OCI-LY1 (cell line): ENCODE measurements around the gene LSAMP.

ENCODE experiments used
- H2AFZ ChIP-seq: fragments of 200-600 bp; sonication (generic), shearing (Covaris generic); 2 replicates; pipeline ENCODE4 v1.6.0; 2014; ENCODE audit warnings: antibody characterized with exemption, mild to moderate bottlenecking, low read length
- H3F3A ChIP-seq: fragments of 200-600 bp; sonication (generic), shearing (Covaris generic); 2 replicates; pipeline ENCODE4 v1.6.0; 2014; ENCODE audit warnings: mild to moderate bottlenecking, antibody characterized with exemption, low read length, moderate library complexity; ENCODE audit not compliant: insufficient read depth
- H3K27ac ChIP-seq: fragments of 200-600 bp; sonication (generic); 2 replicates; pipeline ENCODE4 v1.5.1; 2014; ENCODE audit warnings: low read length, mixed run types, mild to moderate bottlenecking, low read depth; ENCODE audit not compliant: poor library complexity, severe bottlenecking
- H3K27me3 ChIP-seq: fragments of 200-600 bp; sonication (generic); 2 replicates; pipeline ENCODE4 v1.6.0; 2014; ENCODE audit warnings: antibody characterized with exemption, mild to moderate bottlenecking, low read length, moderate library complexity; ENCODE audit not compliant: insufficient read depth
- H3K36me3 ChIP-seq: fragments of 200-600 bp; sonication (generic); 2 replicates; pipeline ENCODE4 v1.6.1; 2014; ENCODE audit warnings: mild to moderate bottlenecking, antibody characterized with exemption, low read length, moderate library complexity, mixed read lengths; ENCODE audit not compliant: insufficient read depth
- H3K4me1 ChIP-seq: fragments of 200-600 bp; sonication (generic); 2 replicates; pipeline ENCODE4 v1.5.1; 2014; ENCODE audit warnings: mild to moderate bottlenecking, low read length, moderate library complexity; ENCODE audit not compliant: insufficient read depth, severe bottlenecking
- H3K4me2 ChIP-seq: fragments of 200-600 bp; sonication (generic), shearing (Covaris generic); 2 replicates; pipeline ENCODE4 v1.6.1; 2014; ENCODE audit warnings: low read length
- H3K4me3 ChIP-seq: fragments of 200-600 bp; sonication (generic); 2 replicates; pipeline ENCODE4 v1.5.1; 2014; ENCODE audit warnings: low read length, low read depth, mild to moderate bottlenecking, mixed read lengths; ENCODE audit not compliant: poor library complexity, severe bottlenecking
- H3K79me2 ChIP-seq: fragments of 200-600 bp; shearing (Covaris generic); 2 replicates; pipeline ENCODE4 v1.6.1; 2016; ENCODE audit warnings: mixed run types, low read length, mixed read lengths; ENCODE audit not compliant: insufficient read depth
- H3K9ac ChIP-seq: fragments of 200-600 bp; sonication (generic), shearing (Covaris generic); 2 replicates; pipeline ENCODE4 v1.6.1; 2014; ENCODE audit warnings: mild to moderate bottlenecking, low read length, mixed read lengths
- H3K9me2 ChIP-seq: fragments of 200-600 bp; sonication (generic), shearing (Covaris generic); 2 replicates; pipeline ENCODE4 v1.6.1; 2014; ENCODE audit warnings: low read depth, mild to moderate bottlenecking, low read length, mixed read lengths
- H3K9me3 ChIP-seq: fragments of 200-600 bp; shearing (Covaris generic); 2 replicates; pipeline ENCODE4 v1.6.1; 2014; ENCODE audit warnings: low read length, mixed read lengths
- H4K20me1 ChIP-seq: fragments of 200-600 bp; sonication (generic), shearing (Covaris generic); 2 replicates; pipeline ENCODE4 v1.6.0; 2016; ENCODE audit warnings: mild to moderate bottlenecking, low read length; ENCODE audit not compliant: insufficient read depth
- CTCF ChIP-seq: fragments of 200-600 bp; sonication (generic), shearing (Covaris generic); IDR thresholded peaks from 2 replicates; pipeline ENCODE4 v1.5.1; 2017; ENCODE audit warnings: mild to moderate bottlenecking, antibody characterized with exemption, low read length, moderate library complexity, mixed read lengths
- EZH2 ChIP-seq: fragments of 200-600 bp; sonication (generic), shearing (Covaris generic); IDR thresholded peaks from 2 replicates; pipeline ENCODE4 v1.8.0; 2017; ENCODE audit warnings: borderline replicate concordance, mixed run types, mild to moderate bottlenecking, antibody characterized with exemption, low read length, moderate library complexity, mixed read lengths

The LSAMP gene

GRCh38 chr3:115843206-115843605 is 602.1 kb downstream of the LSAMP start:
- Histone ChIP-seq H4K20me1 (no peaks in the 10 kb centered on the region), H3K27me3 (no peaks in the 10 kb centered on the region), H3K79me2 (no peaks in the 10 kb centered on the region), H3K4me2 (no peak overlapping the region), H3K4me3 (no peak overlapping the region), H3K27ac (no peak overlapping the region), H3K9me2 (no peaks in the 10 kb centered on the region), H3K9ac (no peak overlapping the region), H3K9me3 (no peaks in the 10 kb centered on the region), H3F3A (no peaks in the 10 kb centered on the region), H3K36me3 (no peaks in the 10 kb centered on the region), H3K4me1 (no peaks in the 10 kb centered on the region), H2AFZ (no peak overlapping the region)
- no peak for TF ChIP-seq EZH2
- no peak for TF ChIP-seq CTCF

- Histone ChIP-seq H3K4me3 (no peak overlapping the region), H3K27ac (no peak overlapping the region)
Measured at GRCh38 chr3:115839246-115839645, 606.0 kb downstream of the LSAMP start.

GRCh38 chr3:115838786-115839185 is 606.5 kb downstream of the LSAMP start:
- TF ChIP-seq CTCF (no peak), EZH2 (no peak)
- Histone ChIP-seq H3K27ac (no peak overlapping the region), H3K27me3 (no peaks in the 10 kb centered on the region), H3K4me3 (no peak overlapping the region), H4K20me1 (no peaks in the 10 kb centered on the region), H3K9ac (no peak overlapping the region), H3K4me2 (no peak overlapping the region), H3K9me2 (no peaks in the 10 kb centered on the region), H3K9me3 (no peaks in the 10 kb centered on the region), H3K4me1 (no peaks in the 10 kb centered on the region), H2AFZ (no peak overlapping the region), H3K36me3 (no peaks in the 10 kb centered on the region), H3F3A (no peaks in the 10 kb centered on the region), H3K79me2 (no peaks in the 10 kb centered on the region)

More at GRCh38 chr3:115839246-115839645, 606.0 kb downstream of the LSAMP start:
- Histone ChIP-seq H3K27me3 (no peaks in the 10 kb centered on the region), H3F3A (no peaks in the 10 kb centered on the region), H3K4me1 (no peaks in the 10 kb centered on the region), H4K20me1 (no peaks in the 10 kb centered on the region), H3K4me2 (no peak overlapping the region), H3K9ac (no peak overlapping the region), H3K9me2 (no peaks in the 10 kb centered on the region), H3K9me3 (no peaks in the 10 kb centered on the region), H3K36me3 (no peaks in the 10 kb centered on the region), H2AFZ (no peak overlapping the region), H3K79me2 (no peaks in the 10 kb centered on the region)
- no peak for TF ChIP-seq CTCF
- no peak for TF ChIP-seq EZH2
